NCI-H2107 (cell line): ENCODE data around the gene MT1B.

Source experiments
- DNase-seq: peaks from one replicate; lab custom pipeline; 2025; lab: John Stamatoyannopoulos, UW

MT1B gene

GRCh38 chr16:56651586-56651985 lies at the start of gene MT1B:
TSS of gene MT1B (plus strand) at chr16:56651886. CDS start at chr16:56651954, 68 bp downstream.
- no peak for DNase-seq

DNA sequence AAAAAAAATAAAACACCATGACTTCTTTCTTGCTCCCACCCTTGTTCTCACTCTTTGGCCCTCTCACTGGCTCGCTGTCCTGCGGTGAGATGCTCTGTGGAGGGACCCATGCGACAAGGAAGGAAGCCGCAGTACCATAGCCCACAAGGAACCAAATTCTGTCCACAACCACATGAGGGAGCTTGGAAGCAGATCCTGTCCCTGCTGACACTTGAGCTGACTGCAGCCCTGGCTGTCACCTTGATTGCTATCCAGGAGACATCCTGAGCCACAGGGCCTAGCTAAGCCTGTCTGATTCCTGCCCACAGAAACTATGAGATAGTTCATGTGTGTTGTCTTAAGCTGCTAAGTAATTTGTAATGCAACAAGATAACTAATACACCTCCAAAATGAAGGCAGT lies 48.1 kb upstream of the MT1B start:
- DNase-seq, result peak; percentile 31

DNA sequence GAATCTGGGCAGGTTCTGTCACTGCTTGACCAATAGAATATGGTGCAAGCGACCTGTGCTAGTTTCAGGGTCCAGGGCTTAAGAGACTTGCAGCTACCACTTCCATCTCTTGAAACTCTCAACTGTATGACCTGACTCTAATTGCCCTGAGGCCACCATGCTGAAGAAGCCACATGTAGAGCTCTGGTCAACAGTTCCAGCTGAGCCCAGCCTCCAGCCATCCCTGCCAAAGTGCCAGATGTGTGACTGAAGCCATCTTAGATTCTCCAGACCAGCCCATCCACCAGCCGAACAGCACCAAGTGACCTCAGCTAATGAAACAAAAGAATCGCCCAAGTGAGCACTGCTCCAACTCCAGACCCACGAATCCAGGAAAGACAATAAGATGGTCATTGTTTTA lies 46.7 kb upstream of the MT1B start:
- DNase-seq, result no peak

- no peak for DNase-seq
Observed at GRCh38 chr16:56605475-56605874, 46.2 kb upstream of the MT1B start.

DNA sequence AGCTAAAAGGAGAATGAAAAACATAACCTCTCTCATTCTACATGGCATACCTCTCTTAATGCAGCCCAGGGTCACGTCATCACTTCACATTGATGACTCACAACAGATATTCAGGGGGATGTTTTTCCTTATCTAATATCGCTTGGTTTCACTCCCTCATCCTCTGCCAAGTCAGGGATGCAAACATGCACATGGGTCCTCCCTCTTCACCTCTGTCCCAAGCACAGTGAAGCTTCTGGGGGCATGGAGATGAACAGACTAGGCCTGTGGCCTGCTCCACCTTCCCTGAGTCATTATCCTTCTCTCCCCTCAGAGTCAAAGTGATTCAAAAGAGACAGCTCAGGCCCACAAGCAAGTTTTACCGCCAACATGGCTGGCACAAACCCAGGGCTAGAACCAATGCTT lies 45.6 kb upstream of the MT1B start:
- DNase-seq, result no peak

- no peak for DNase-seq
Observed at GRCh38 chr16:56606476-56607108, 45.1 kb upstream of the MT1B start.

- no peak for DNase-seq
Observed at GRCh38 chr16:56607109-56607618, 44.5 kb upstream of the MT1B start.

DNA sequence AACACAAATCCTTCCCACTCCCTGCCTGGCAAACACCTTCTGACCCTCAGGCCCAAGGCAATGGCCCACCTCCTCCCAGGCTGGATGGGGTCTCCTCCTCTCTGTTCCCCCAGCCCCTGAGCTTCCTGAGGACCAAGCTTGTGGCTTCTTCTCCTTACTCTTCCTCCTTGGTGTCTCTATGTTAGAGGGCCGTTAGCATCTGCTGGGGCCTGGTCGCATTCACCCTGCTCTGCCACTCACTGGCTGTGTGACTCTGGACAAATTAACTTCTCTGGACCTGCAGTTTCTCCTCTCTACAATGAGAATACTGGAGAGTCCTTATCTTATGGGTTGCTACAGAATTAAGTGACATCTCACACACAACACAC lies 44.0 kb upstream of the MT1B start:
- DNase-seq, result no peak

GRCh38 chr16:56608043-56608875 lies 43.4 kb upstream of the MT1B start, which contains the start of gene MT2A:
TSS of gene MT2A (plus strand) at chr16:56608584. CDS start at chr16:56608656, 72 bp downstream.
- DNase-seq, result peak; percentile 77

DNA sequence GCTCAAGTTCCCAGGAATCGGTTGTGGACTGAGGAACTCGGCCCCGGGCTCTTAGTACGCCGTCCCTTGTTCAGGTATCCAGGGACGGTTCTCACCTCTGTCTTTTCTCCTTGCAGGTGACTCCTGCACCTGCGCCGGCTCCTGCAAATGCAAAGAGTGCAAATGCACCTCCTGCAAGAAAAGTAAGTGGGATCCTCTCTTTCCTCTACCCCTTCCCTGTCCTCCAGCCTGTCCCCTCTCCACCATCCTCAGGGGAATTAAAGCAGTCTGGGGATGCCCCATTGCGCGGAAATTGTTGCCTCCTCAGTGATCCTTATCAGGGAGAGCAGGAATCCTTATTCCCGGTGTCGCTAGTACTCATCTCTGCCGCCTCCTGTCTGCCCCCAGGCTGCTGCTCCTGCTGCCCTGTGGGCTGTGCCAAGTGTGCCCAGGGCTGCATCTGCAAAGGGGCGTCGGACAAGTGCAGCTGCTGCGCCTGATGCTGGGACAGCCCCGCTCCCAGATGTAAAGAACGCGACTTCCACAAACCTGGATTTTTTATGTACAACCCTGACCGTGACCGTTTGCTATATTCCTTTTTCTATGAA lies 42.7 kb upstream of the MT1B start:
- DNase-seq, result no peak

GRCh38 chr16:56609463-56609921 lies 42.2 kb upstream of the MT1B start:
- peak; percentile 45 for DNase-seq

GRCh38 chr16:56610017-56610608 lies 41.6 kb upstream of the MT1B start:
- DNase-seq, result no peak

- no peak for DNase-seq
Observed at GRCh38 chr16:56610609-56611111, 41.0 kb upstream of the MT1B start.

DNA sequence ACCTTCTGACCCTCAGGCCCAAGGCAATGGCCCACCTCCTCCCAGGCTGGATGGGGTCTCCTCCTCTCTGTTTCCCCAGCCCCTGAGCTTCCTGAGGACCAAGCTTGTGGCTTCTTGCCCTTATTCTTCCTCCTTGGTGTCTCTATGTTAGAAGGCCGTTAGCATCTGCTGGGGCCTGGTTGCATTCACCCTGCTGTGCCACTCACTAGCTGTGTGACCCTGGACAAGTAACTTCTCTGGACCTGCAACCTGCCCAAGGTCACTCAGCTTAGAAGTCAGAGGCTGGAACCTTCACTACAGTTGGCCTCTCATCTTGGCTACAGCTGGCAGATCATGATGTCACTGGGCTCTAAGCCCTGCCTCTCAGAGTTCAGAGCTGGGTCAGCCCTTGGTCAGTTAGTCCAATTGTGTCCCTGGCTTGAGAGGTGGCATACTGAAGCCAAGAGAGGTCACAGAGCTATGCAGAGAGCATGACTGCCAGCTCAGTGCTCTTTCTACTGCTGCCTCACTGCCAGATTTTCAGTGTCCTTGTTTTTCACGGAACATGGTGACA lies 40.3 kb upstream of the MT1B start:
- DNase-seq, result no peak

- DNase-seq, result no peak
Observed at GRCh38 chr16:56613706-56614105, 38.0 kb upstream of the MT1B start.

DNA sequence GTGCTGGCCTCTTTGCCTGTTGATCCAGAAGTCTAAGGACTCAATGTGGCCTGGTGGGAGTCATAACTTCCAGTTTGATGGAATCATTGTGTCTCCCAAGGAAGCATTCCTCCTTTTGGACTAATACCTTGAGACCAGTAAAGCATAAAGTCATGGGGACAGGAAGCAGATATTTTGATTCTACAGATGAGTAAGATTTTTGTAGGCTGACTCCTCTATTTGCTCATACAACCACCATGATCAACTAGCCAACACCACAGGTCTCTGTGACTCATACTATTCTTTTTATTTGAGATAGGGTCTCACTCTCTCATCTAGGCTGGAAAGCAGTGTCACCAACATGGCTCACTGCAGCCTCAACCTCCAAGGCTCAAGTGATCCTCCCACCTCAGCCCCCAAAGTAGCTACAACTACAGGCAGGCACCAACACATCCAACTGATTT lies 37.1 kb upstream of the MT1B start:
- no peak for DNase-seq

DNA sequence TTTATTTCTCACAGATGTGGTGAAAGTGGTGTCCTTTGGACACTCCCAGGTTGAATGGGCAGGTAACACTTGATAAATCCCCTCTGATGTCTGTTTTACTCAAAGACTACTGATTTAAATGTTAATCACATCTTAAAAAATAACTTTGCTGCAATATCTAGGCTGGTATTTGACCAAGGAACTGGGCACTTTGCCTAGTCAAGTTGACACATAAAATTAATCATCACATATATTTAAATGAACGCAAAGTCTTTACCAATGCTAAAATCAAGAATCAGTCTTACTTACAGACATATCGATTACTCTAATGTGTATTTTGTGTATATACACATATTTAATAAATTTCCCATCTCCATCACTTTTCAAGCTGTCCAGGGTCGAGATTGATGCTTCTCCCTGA lies 36.3 kb upstream of the MT1B start:
- DNase-seq, result no peak

GRCh38 chr16:56616608-56617211 lies 35.0 kb upstream of the MT1B start:
- no peak for DNase-seq

- DNase-seq, result no peak
Observed at GRCh38 chr16:56617212-56618085, 34.2 kb upstream of the MT1B start.

DNA sequence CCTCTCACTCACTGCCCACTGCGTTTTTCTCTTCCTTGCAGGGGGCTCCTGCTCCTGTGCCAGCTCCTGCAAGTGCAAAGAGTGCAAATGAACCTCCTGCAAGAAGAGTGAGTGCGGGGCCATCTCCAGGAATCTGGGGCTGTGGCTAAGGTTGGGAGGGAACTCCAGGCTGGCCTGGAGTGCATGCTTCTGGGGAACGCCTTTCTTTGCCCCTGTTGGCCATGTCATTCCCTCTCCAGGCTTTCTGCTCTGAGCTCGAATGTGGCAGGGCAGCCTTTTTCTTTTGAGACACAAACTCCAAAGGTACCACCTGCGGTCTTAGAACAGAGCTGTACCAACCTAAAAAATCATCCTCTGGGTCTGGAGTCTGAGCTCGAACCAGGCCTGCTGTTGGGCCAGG lies 33.5 kb upstream of the MT1B start:
- DNase-seq, result no peak
